Subcutaneous abdominal adipose tissue (tissue), 5 donors: ENCODE data around the gene TTC23.
"Not testable (repeated sequence)": the region's sequence is repeated elsewhere in the genome, so short reads cannot be mapped to it uniquely, and the experiment has no call there.

Experiments
- H3K27ac ChIP-seq: one replicate; pipeline ENCODE4 v1.7.0; 2013; ENCODE audit warnings: low read depth, mild to moderate bottlenecking, inconsistent platforms, low read length, moderate library complexity
- H3K27me3 ChIP-seq, 5 donors: one replicate each; pipeline ENCODE4 v1.7.0; 2013; ENCODE audit warnings: low read length in 5 of 5, inconsistent platforms in 1 of 5; ENCODE audit not compliant: control insufficient read depth in 5 of 5, insufficient read depth in 4 of 5
- H3K36me3 ChIP-seq, 5 donors: one replicate each; pipeline ENCODE4 v1.7.0; 2013; ENCODE audit warnings: low read length in 5 of 5; ENCODE audit not compliant: control insufficient read depth in 5 of 5, insufficient read depth in 5 of 5
- H3K4me1 ChIP-seq, 5 donors: one replicate each; pipeline ENCODE4 v1.7.0; 2013; ENCODE audit warnings: low read length in 5 of 5, mild to moderate bottlenecking in 3 of 5, moderate library complexity in 1 of 5; ENCODE audit not compliant: control insufficient read depth in 5 of 5, insufficient read depth in 5 of 5
- H3K4me3 ChIP-seq, 5 donors: one replicate each; pipeline ENCODE4 v1.7.0; 2013; ENCODE audit warnings: low read length in 5 of 5, low read depth in 1 of 5
- H3K9ac ChIP-seq, 5 donors: one replicate each; pipeline ENCODE4 v1.7.0; 2013; ENCODE audit warnings: low read length in 5 of 5, mild to moderate bottlenecking in 4 of 5, moderate library complexity in 3 of 5
- H3K9me3 ChIP-seq, 5 donors: one replicate each; pipeline ENCODE4 v1.7.0; 2013; ENCODE audit warnings: low read length in 5 of 5; ENCODE audit not compliant: control insufficient read depth in 5 of 5
- donor health status: healthy.
- donor health status: healthy.
- donor health status: healthy.
- donor health status: healthy.
- donor health status: healthy.

Gene TTC23

GRCh38 chr15:99238849-99239248 lies 10.5 kb downstream of the TTC23 start:
- H3K36me3 ChIP-seq, result peaks cover 0 to 22% (median 6%) of the 10 kb centered on the region in 5 donors
- no peaks in the 10 kb centered on the region for H3K9me3 ChIP-seq
- H3K27ac ChIP-seq, result no peak overlapping the region
- H3K9ac ChIP-seq, result no peak overlapping the region
- H3K27me3 ChIP-seq, result no peaks in the 10 kb centered on the region
- H3K4me3 ChIP-seq, result no peak overlapping the region
- no peaks in the 10 kb centered on the region for H3K4me1 ChIP-seq

GRCh38 chr15:99234160-99234559 lies 15.2 kb downstream of the TTC23 start:
- H3K27me3 ChIP-seq, H3K27ac ChIP-seq, H3K4me1 ChIP-seq, H3K4me3 ChIP-seq, H3K9me3 ChIP-seq, H3K9ac ChIP-seq: not testable (repeated sequence)
- peaks cover 5 to 10% (median 6%) of the 10 kb centered on the region in 5 donors for H3K36me3 ChIP-seq

DNA sequence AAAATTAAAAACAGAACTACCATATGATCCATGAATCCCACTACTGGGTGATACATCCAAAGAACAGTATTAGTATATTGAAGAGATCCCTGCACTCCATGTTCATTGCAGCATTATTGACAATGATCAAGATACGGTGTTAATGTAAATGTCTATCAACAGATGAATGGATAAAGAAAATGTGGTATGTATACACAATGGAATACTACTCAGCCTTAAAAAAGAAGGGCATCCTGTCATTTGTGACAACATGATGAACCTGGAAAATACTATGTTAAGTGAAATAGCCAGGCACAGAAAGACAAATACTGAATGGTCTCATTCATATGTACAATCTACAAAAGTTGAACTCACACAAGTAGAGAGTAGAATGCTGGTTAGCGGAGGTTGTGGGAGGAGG lies 16.6 kb downstream of the TTC23 start:
- no peak overlapping the region for H3K4me3 ChIP-seq
- no peaks in the 10 kb centered on the region for H3K9me3 ChIP-seq
- H3K27me3 ChIP-seq, result no peaks in the 10 kb centered on the region
- no peaks in the 10 kb centered on the region for H3K4me1 ChIP-seq
- H3K36me3 ChIP-seq, result peaks cover 9 to 13% (median 12%) of the 10 kb centered on the region in 5 donors
- no peak overlapping the region for H3K27ac ChIP-seq
- H3K9ac ChIP-seq, result no peak overlapping the region

DNA sequence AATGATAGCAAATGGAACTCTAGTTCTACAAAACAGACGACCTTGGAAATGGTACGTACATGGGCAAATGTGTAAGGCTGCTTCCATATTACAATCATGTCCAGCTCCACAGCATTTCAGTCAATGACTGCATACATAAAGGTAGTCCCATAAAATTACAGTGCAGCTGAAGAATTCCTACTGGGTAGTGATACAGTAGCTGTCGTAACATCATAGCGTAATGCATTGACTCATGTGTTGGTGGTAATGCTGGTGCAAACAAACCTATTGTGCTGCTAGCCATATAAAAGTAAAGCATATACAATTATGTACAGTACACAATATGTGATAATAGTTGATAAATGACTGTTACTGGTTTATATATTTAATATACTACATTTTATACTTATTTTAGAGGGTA lies 18.5 kb downstream of the TTC23 start:
- peaks cover 19 to 27% (median 24%) of the 10 kb centered on the region in 5 donors for H3K36me3 ChIP-seq
- no peaks in the 10 kb centered on the region for H3K9me3 ChIP-seq
- H3K4me3 ChIP-seq, result no peak overlapping the region
- H3K27me3 ChIP-seq, result no peaks in the 10 kb centered on the region
- no peak overlapping the region for H3K27ac ChIP-seq
- H3K4me1 ChIP-seq, result no peaks in the 10 kb centered on the region
- H3K9ac ChIP-seq, result no peak overlapping the region

DNA sequence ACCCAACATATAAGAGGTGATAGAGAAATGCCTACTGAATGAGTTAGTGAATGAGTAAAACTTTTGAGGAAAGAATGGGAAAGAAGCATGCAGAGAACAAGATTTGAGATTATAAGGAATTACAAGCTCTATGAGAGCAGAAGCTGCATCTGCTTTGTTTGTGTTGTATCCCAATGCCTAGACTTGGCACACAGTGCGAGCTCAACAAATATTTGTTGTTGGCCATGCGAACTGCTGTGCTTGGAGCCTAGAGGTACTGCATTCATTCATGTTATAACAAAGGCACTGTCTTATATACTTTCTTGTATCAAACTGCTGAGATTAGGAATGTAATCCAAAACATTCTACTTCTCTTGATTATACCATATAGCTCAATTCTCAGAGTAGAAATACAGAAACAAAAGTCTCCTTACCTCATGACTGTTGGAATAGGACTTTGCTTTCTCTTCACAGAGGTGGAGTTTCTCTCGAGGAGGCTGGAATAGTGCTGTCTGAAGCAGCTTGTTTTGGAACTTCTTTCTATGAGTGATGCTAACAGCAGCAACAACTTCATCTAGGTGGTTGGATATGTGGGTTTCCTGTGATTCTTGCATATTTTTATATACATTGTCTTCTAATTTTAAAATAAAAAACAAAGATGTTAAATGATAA lies 21.1 kb downstream of the TTC23 start:
- peaks cover 31 to 47% (median 42%) of the 10 kb centered on the region in 5 donors for H3K36me3 ChIP-seq

DNA sequence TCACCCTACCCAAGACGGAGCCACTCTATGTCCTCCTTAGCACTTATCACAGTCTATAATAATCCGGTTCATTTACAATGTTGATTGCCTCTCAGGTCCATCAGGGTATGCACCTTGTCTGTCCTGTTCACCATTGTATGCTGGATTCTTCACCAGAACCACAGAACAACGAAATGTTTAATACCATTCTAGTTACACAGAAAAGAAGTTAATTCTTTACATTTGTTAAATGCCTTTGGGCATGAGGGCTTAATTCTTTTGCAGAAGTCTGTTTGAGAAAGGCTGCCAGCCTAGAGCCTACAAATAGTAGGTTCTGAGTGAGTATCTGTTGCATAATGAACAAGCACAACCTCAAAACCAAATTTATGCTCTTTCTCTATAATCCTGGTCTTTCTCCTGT lies 22.6 kb downstream of the TTC23 start:
- Histone ChIP-seq H3K4me1 (no peaks in the 10 kb centered on the region), H3K4me3 (no peak overlapping the region), H3K9me3 (no peaks in the 10 kb centered on the region), H3K27me3 (no peaks in the 10 kb centered on the region), H3K9ac (no peak overlapping the region), H3K27ac (no peak overlapping the region), H3K36me3 (peaks cover 30 to 54% (median 45%) of the 10 kb centered on the region in 5 donors)

More for the DNA sequence above, 21.1 kb downstream of the TTC23 start:
- Histone ChIP-seq H3K4me1 (no peaks in the 10 kb centered on the region), H3K27me3 (no peaks in the 10 kb centered on the region), H3K4me3 (no peak overlapping the region), H3K27ac (no peak overlapping the region), H3K9me3 (no peaks in the 10 kb centered on the region), H3K9ac (no peak overlapping the region)

DNA sequence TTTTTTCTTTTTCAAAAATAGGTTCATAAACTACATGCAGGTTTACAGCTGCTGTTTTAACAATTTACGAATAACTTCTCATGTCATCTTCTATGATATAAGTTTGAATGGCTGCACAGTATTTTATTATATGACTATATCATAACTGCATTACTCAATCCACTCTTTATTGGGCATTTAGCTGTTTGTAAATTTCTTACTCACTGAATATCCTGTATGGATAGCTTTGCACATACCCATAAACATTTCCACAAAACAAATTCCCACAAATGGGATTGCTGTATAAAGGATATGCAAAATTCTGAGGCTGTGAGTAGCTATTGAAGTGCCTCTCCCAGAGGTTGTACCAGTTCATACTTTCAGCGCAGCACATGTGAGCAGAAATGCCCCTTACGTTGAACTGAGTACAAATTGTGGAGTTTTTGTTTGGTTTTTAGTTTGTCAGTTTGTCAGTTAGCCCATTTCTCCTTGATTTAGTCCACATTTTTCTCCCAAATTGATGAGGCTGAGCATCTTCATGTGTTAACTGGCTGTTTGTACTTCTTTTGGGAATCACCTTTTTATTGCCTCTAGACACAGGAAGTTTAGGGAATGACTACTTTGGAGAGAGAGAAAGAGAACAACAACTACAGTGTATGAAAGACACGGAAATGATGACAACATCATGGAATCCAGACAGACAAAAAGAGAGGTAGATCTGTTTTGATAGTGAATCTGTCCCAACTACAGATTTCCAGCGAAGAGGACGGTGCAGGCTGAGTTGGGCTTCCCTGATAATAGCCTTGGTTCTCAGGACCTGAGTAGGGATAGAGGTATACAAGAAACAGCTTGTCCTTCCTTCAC lies 24.8 kb downstream of the TTC23 start:
- Histone ChIP-seq H3K36me3 (peaks cover 30 to 73% (median 60%) of the 10 kb centered on the region in 5 donors), H3K9me3 (no peaks in the 10 kb centered on the region), H3K4me1 (no peaks in the 10 kb centered on the region), H3K27ac (no peak overlapping the region), H3K4me3 (no peak overlapping the region), H3K9ac (no peak overlapping the region), H3K27me3 (no peaks in the 10 kb centered on the region)

DNA sequence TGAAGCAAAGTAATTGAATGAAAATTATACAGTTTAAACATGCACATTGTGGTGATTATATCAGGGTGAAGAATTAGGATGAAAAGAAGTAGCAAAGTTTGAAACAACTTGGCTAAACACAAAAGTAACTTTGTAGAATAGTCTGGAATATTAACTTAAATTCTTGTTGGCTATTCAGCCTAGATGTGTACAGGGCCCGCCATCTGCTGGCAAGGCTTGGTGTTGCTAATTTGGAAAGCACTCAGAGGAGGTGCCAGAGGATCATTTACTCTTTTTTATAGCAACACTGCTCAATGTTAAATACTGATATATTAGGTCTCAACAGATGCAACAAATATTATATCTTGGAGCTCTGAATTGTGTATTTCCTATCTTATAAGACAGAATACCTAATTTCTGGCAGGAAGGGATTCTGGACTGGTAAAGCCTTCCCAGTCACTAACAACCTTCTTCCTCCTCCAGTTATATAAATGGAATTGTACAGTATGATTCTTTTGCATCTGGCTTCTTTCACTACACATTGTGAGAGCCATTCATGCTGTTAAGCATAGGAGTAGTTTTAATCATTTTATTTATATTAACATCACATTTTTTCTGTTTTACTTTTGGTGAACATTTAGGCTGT lies 36.1 kb downstream of the TTC23 start:
- Histone ChIP-seq H3K4me1 (peaks cover 0 to 6% (median 0%) of the 10 kb centered on the region in 5 donors), H3K27me3 (no peaks in the 10 kb centered on the region), H3K27ac (no peak overlapping the region), H3K4me3 (no peak overlapping the region), H3K9ac (no peak overlapping the region), H3K9me3 (no peaks in the 10 kb centered on the region), H3K36me3 (peaks cover 10 to 21% (median 20%) of the 10 kb centered on the region in 5 donors)

- H3K27ac ChIP-seq, result no peak overlapping the region
- H3K27me3 ChIP-seq, result no peaks in the 10 kb centered on the region
- H3K4me1 ChIP-seq, result peaks cover 0 to 6% (median 0%) of the 10 kb centered on the region in 5 donors
- no peak overlapping the region for H3K4me3 ChIP-seq
- H3K9ac ChIP-seq, result no peak overlapping the region
- no peaks in the 10 kb centered on the region for H3K9me3 ChIP-seq
- peaks cover 3 to 12% (median 11%) of the 10 kb centered on the region in 5 donors for H3K36me3 ChIP-seq
Measured at GRCh38 chr15:99212406-99212805, 37.0 kb downstream of the TTC23 start.

DNA sequence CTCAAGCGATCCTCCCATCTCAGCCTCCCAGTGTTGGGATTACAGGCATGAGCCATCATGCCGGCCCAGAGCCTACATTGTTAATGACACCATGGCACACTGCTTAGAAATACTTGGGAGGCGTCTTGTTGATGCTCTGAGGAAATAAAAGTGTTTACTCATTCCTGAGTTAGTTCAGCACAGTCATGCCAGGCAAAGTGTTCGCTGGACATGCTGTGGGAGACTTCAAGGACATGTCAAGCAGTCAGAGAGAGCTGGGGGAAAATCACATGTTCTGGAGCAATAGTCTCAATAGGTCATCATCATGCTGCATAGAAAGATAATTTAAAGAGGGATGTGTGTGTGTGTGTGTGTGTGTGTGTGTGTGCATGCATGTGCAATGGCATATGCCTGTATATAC lies 37.5 kb downstream of the TTC23 start:
- Histone ChIP-seq H3K9me3 (no peaks in the 10 kb centered on the region), H3K4me1 (peaks cover 0 to 6% (median 0%) of the 10 kb centered on the region in 5 donors), H3K27me3 (no peaks in the 10 kb centered on the region), H3K36me3 (peaks cover 3 to 12% (median 10%) of the 10 kb centered on the region in 5 donors), H3K4me3 (no peak overlapping the region), H3K27ac (no peak overlapping the region), H3K9ac (no peak overlapping the region)
